ENCODE measurements around the gene KCNAB1. TPM values are rescaled to one million over a fixed set of nuclear protein-coding genes. Genes with fewer than 3 reads are reported as not detected.
"Not testable (repeated sequence)": the region's sequence is repeated elsewhere in the genome, so short reads cannot be mapped to it uniquely, and the experiment has no call there.

KCNAB1 gene
- total RNA-seq, 1 experiment from 2014 or later = not detected

DNA sequence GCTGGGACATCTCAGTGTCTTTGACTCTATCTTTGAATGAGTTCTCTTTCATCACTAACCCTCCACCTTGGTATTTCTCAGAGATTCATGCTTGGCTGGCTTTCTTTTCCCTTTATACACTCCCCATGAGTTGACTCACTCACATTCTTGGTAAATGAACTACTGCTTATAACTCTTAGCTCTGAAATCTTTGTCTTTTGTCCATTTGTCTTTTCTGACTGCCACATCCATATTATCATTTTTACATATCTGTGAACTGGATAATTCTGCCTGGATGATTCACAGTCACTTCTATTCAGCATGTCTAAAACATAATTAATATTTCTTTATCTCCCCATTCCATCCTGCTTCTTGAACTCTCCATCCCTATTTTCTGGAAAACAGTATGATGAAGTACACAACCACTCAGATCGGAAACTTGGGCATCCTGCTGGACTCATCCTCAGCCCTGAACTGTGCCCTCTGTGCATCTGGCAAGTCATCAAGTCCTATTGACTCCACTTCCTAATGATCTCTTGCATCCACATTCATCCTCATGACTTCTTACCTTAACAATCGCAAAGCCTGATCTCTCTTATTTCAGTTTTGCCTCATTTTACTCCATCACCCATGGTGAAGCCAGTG, 66.9 kb downstream of the KCNAB1 start:
- peaks cover 4% of the 10 kb centered on the region; the same call in 1 of the 2 replicates for H3K27me3 ChIP-seq
- H3K4me3 ChIP-seq = no peak overlapping the region
- no peak for DNase-seq
- H3K36me3 ChIP-seq = no peaks in the 10 kb centered on the region
- no peaks in the 10 kb centered on the region for H3K9me3 ChIP-seq

DNA sequence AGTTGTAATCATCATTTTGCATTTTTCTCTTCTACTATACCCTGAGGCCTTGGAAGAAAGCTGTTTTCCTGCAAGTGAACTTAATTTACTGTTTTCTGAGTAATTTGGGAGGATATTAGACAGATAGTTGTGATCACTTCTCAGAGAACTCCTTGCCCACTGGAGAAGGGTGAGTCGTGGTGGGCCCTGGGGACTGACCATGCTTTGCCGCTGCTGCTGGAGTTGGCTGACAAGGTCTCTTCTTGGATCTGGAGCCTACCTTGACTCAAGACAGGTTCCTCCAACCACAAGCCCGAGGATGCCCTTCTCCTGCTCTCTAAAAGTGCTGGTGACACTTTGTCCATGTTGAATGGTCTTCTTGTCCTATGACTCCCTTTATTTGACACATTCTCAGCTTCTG, 68.4 kb downstream of the KCNAB1 start:
- H3K4me3 ChIP-seq = no peak overlapping the region

DNA sequence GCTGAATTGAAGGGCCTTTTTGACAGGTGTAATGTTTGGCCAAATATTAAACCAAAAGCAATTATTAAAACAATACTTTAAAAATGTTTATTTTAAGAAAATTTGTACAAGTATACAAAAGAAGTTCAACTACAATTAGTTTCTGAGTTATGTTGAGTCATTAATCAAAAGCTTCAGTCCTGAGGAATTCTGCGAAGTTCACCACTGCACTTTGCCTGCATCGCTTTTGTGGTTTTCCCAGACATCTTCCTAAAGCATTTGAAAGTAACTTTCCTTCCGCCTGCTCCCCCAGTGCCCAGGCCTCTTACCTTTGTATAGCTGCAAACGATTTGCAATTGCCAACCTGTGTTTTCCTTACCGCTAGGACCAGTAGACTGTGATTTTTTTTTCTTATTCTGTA, 69.5 kb downstream of the KCNAB1 start:
- Histone ChIP-seq H3K27me3 (peaks cover 4% of the 10 kb centered on the region; the same call in 1 of the 2 replicates), H3K36me3 (no peaks in the 10 kb centered on the region), H3K4me3 (no peak overlapping the region), H3K9me3 (no peaks in the 10 kb centered on the region)
- no peak for DNase-seq

More for the DNA sequence above, 68.4 kb downstream of the KCNAB1 start:
- Histone ChIP-seq H3K27me3 (peaks cover 4% of the 10 kb centered on the region; the same call in 1 of the 2 replicates), H3K9me3 (no peaks in the 10 kb centered on the region), H3K36me3 (no peaks in the 10 kb centered on the region)
- no peak for DNase-seq

DNA sequence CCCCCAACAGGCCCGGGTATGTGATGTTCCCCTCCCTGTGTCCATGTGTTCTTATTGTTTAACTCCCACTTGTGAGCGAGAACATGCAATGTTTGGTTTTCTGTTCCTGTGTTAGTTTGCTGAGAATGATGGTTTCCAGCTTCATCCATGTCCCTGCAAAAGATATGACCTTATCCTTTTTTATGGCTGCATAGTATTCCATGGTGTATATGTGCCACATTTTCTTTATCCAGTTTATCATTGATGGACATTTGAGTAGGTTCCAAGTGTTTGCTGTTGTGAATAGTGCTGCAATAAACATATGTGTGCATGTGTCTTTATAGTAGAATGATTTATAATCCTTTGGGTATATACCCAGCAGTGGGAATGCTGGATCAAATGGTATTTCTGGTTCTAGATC, 74.6 kb downstream of the KCNAB1 start:
- not testable (repeated sequence) for H3K9me3 ChIP-seq, H3K27me3 ChIP-seq, DNase-seq, H3K36me3 ChIP-seq, H3K4me3 ChIP-seq

DNA sequence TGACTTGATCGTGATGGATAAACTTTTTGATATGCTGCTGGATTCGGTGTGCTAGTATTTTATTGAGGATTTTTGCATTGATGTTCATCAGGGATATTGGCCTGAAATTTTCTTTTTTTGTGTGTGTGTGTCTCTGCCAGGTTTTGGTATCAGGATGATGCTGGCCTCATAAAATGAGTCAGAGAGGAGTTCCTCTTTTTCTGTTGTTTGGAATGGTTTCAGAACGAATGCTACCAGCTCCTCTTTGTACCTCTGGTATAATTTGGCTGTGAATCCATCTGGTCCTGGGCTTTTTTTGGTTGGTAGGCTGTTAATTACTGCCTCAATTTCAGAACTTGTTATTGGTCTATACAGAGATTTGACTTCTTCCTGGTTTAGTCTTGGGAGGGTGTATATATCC, 76.8 kb downstream of the KCNAB1 start:
- not testable (repeated sequence) for DNase-seq, H3K27me3 ChIP-seq, H3K36me3 ChIP-seq, H3K4me3 ChIP-seq, H3K9me3 ChIP-seq

DNA sequence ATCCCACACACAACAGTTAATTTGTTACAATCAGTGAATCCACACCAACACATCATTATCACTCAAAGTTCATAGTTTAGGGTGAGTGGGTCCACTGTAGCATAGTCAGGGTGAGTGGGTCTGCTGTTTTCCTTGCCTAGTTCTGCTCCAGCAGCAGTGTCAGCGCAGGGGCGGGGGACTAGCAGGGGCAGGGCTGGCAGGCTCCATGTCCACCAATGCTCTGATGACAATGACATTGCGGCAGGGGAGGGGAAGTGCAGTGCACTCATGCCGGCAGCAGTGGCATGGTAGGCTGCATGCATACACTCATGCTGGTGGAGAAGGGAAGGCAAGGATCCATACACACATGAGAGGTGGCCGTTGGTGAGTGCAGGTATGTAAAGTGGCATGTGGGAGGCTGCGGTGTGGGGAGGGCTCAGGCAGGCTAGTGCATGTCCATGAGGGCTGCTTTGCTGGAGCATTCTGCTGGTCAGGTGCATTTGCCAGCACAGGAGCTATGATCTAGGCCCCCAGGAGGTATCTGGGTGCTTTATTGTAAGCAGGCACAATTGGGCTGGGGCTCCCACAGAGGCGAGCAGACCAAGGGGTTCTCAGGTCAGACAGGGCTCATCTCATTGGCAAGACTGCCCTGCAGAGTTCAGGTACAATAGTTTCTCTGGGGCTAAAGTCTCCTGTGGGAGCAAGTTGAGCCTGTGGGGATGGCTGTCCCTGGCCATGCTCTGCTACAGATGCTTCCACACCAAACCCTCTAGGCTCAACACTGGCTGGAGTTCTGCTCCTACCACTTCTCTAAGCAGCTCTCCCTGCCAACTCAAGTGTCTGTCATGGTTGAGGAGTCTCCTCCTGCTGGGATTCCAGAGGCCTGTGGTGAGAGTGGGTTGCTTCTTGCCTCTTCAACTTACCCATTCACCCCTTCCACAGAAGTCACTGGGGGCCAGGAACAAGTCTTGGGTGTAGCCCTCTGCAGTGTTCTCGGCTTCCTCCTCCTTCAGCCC, 81.3 kb downstream of the KCNAB1 start:
- Histone ChIP-seq H3K4me3 (no peak overlapping the region), H3K9me3 (no peaks in the 10 kb centered on the region), H3K27me3 (no peaks in the 10 kb centered on the region; the same call in 1 of the 2 replicates), H3K36me3 (no peaks in the 10 kb centered on the region)
- no peak for DNase-seq

DNA sequence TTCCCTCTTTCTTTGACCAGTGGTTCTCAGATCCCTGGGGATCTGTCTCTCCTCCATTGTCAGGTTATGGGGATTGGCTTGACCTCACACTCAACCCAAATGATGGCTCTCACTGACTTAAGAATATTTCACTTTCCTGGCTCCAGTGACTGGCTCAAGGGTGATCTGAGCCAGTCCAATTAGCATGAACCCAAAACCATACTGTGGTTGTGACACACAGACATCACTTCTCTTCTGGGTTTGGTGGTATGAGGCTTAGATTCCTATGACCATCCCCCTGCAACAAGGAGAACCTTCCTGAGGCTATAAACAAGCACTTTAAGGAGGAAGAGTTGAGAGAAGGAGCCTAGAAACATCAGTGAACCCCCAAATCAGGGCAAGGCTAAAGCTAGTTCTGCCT, 85.8 kb downstream of the KCNAB1 start:
- H3K27me3 ChIP-seq = no peaks in the 10 kb centered on the region; the same call in 1 of the 2 replicates
- H3K4me3 ChIP-seq = no peak overlapping the region
- DNase-seq = no peak
- no peaks in the 10 kb centered on the region for H3K9me3 ChIP-seq
- H3K36me3 ChIP-seq = no peaks in the 10 kb centered on the region

DNA sequence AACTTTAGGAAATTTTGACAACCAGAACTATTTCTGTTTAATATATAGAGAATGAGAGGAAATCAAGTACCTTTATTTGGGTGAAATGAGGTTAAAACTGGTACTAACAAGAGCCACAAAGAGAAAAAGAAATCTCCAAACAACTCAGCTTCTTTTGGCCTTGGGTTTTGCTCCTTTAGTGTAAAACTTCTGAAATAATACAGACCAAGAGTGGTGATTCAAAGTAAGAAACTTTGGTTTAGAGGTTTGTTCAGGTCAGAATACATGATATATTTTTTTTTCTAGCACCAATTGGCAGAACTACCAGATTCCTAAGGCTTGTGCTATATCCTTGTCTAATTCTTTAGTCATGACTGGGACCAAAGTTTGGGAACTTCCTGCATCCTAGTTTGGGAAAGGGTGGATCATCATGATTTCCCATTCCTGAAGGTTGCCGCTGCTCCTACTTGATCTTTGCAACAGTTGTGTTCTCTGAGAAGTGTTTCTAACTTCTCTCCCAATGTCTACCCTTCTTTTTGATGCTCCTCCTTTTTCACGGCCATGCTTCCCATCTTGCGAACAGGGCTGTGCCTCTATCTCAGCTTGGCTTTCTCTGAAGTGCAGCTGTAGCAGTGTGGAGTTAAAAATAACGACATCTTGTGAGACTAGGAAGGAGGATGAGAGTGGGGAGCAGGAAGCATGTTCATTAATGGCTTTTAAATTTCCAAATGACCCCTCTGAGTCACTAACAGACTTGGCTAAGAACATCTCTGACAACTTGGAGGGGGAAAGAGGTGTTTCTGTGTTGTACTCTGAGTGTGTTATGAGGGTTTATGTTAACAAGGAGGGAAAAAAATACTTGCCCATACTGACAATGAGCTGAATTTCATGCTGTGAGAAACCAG, 87.7 kb downstream of the KCNAB1 start:
- peaks cover 2% of the 10 kb centered on the region; the same call in 1 of the 2 replicates for H3K27me3 ChIP-seq
- no peak for DNase-seq
- no peak overlapping the region for H3K4me3 ChIP-seq
- H3K9me3 ChIP-seq = no peaks in the 10 kb centered on the region
- no peaks in the 10 kb centered on the region for H3K36me3 ChIP-seq

DNA sequence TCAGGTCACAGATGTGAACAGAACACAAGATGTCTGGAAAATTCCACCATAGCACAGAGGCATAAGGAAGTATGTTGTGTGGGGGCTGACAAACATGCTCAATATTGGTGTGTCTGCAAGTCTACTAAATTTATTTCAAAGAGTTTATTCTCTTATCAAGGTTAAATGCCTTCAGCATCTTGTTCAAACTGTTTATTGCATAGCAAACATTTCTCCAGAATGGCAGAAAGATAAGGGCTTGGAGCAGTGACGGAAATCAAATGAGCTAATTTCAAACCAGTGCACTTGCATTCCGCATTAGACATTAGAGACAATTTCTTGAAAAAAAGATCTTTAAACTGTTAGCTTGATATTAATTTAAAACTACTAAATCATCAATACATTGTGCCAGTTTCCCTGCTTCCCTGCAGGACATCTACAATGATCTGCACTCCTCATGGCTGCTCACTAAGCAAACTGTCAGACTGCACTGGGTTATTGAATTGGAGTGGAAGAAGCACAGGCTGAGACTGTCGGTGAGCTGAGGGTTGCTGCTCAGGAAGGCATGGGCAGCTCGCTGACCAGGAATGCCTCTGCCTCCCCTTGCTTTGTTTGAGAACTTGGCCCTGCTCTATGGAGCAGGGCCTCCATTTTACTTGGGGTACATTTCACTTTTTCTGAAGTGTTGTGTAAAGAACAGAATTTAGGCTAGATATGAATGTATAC, 89.4 kb downstream of the KCNAB1 start:
- peaks cover 2% of the 10 kb centered on the region; the same call in 1 of the 2 replicates for H3K27me3 ChIP-seq
- no peak for DNase-seq
- no peaks in the 10 kb centered on the region for H3K9me3 ChIP-seq
- H3K36me3 ChIP-seq = no peaks in the 10 kb centered on the region
- H3K4me3 ChIP-seq = no peak overlapping the region

DNA sequence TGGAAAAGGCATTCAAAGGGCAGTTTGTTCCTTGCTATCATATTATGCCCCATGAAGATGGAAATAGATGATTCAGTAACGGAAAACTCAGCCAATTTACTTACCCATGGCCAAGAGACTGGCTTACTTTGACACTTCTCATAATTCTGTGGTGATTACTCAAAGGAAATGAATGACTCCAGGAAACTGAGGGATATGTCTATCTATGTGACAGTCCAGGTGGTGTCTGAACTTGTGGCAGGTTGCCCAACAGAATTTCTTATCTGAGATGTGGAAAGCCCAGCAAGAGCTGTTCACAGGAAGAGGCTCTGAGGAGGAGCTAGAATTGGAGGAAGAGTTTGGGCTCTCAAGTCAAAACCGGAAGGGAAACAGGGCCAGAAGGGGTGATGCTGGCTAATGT, 91.2 kb downstream of the KCNAB1 start:
- DNase-seq = no peak
- H3K36me3 ChIP-seq = no peaks in the 10 kb centered on the region
- H3K4me3 ChIP-seq = no peak overlapping the region
- H3K27me3 ChIP-seq = peaks cover 2% of the 10 kb centered on the region; the same call in 1 of the 2 replicates
- no peaks in the 10 kb centered on the region for H3K9me3 ChIP-seq

DNA sequence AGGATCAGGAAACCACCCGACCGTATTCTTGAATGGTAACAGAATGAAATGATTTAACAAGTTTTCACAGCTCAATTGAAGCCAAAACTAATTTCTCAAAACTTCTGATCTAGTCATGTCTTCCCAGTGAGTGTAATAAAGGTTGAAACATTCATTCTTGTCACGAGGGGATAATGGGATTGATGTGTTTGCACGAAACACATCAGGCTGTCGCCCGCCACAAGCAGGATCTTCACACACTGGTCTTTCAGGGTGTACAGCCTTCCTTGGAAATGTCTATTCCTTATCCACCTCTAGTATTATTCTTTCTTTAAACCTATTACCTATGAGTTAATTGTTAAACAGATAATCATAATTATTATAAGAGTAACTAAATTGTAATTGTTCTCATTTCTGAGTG, 94.3 kb downstream of the KCNAB1 start:
- Histone ChIP-seq H3K9me3 (no peaks in the 10 kb centered on the region), H3K4me3 (no peak overlapping the region), H3K36me3 (no peaks in the 10 kb centered on the region), H3K27me3 (peaks cover 2% of the 10 kb centered on the region; the same call in 1 of the 2 replicates)
- no peak for DNase-seq

DNA sequence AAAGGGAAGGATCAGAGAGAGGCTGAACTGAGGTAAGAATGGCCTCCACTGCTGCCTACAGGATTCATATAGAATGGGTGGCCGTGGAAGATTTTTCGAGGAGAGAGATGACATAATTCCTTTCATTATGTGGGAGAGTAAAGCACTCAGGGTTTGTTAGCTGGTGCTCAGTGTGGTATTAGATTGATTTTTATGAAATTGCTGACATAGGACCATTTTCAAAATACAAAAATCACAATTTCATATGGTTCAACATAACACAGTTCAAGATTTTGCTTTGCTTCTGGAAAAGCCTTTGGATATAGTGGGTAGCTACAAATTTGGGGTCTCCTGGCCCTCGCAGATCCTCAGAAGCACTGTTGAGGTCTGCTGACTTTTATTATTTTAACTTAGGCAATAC, 95.4 kb downstream of the KCNAB1 start:
- H3K9me3 ChIP-seq = no peaks in the 10 kb centered on the region; the same call in 1 of the 2 replicates
- H3K36me3 ChIP-seq = no peaks in the 10 kb centered on the region
- no peak for DNase-seq
- H3K27me3 ChIP-seq = peaks cover 2% of the 10 kb centered on the region; the same call in 1 of the 2 replicates
- H3K4me3 ChIP-seq = no peak overlapping the region

DNA sequence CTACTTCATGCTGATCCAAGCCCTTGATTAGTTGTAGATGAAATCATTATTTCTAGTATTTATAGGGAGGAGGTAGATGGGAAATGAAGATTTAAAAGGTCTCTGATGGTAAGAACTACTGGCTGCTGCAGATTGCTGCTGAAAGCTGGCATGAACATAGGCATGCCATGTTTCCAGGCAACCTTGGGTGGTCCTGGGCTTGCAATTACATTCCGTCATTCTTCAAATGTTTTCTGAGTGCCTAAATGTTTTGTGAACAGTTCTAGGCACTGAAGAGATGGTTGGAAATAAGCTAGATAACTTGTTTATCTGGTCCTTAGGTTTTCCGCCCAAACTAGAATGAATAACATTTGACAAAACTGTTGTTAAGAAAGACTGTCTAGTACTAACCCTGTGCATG, 95.8 kb downstream of the KCNAB1 start:
- DNase-seq = no peak
- no peaks in the 10 kb centered on the region for H3K36me3 ChIP-seq
- H3K9me3 ChIP-seq = no peaks in the 10 kb centered on the region; the same call in 1 of the 2 replicates
- H3K4me3 ChIP-seq = no peak overlapping the region
- H3K27me3 ChIP-seq = peaks cover 2% of the 10 kb centered on the region; the same call in 1 of the 2 replicates

DNA sequence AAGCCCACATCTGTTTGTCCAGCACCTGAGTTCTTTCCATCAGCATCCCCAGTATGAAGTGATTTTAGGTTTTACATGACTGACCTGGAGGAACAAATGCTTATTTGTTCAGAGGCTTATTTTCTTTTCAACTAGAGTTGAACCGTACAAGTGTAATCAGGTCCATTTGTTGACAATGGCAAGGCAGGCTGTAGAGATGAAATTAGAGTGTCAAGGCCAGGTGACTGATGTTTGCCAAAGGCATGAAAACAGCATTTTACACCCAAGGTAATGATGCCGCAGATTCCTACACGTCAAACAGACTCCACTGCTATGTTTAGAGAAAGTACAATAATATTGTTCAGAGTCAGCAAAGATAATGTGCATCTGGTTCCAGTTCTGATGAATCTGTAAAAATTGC, 96.5 kb downstream of the KCNAB1 start:
- Histone ChIP-seq H3K4me3 (no peak overlapping the region), H3K9me3 (no peaks in the 10 kb centered on the region; the same call in 1 of the 2 replicates), H3K27me3 (peaks cover 2% of the 10 kb centered on the region; the same call in 1 of the 2 replicates), H3K36me3 (no peaks in the 10 kb centered on the region)
- no peak for DNase-seq

DNA sequence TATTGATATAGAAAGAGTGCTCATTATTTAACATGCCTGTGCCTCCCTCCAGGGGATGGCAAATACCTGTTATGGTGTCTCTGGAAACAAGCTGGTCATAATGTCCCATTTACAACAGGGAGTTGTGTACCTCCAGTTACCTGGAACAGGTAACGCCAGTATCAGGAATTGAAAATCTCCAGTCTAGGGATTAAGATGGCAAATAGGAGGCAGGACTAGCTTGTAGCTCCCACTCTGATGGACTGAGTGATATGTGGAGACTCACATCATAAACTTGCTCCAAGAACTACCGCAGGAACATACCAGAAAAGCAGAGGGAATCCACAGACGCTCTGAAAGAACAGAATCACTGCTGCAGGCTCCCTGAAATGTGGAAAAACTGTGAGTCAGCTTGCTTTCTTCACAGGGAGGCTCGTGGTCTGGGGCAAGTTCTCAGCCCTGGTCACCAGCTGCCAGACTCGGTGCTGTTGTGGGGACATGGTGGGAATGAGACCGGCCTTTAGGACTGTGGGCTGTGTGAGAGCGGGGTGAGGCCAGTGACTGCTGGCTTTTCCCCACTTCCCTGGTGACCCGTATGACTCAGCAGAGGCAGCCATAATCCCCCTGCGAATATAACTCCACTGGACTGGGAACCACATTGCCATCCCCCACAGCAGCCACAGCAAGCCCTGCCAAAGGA, 97.4 kb downstream of the KCNAB1 start:
- Histone ChIP-seq H3K36me3 (no peaks in the 10 kb centered on the region), H3K9me3 (no peaks in the 10 kb centered on the region; the same call in 1 of the 2 replicates), H3K27me3 (no peaks in the 10 kb centered on the region), H3K4me3 (no peak overlapping the region)
- DNase-seq = no peak
